AG10803 (cell line): ENCODE results near the gene AHNAK.

Experiments used
- DNase-seq: peaks from one replicate; pipeline ENCODE4 v3.0.0; 2010; ENCODE audit warnings: low read depth
- H3K4me3 ChIP-seq: 2 replicates; pipeline ENCODE4 v1.5.1; 2011; ENCODE audit warnings: mild to moderate bottlenecking, low read length, control low read depth
- TF ChIP-seq, protein P1 (sequence below): conservative IDR thresholded peaks from 2 replicates; pipeline ENCODE4 v1.5.1; 2011; ENCODE audit warnings: mild to moderate bottlenecking, low read length, control low read depth, inconsistent platforms

AHNAK gene

DNA sequence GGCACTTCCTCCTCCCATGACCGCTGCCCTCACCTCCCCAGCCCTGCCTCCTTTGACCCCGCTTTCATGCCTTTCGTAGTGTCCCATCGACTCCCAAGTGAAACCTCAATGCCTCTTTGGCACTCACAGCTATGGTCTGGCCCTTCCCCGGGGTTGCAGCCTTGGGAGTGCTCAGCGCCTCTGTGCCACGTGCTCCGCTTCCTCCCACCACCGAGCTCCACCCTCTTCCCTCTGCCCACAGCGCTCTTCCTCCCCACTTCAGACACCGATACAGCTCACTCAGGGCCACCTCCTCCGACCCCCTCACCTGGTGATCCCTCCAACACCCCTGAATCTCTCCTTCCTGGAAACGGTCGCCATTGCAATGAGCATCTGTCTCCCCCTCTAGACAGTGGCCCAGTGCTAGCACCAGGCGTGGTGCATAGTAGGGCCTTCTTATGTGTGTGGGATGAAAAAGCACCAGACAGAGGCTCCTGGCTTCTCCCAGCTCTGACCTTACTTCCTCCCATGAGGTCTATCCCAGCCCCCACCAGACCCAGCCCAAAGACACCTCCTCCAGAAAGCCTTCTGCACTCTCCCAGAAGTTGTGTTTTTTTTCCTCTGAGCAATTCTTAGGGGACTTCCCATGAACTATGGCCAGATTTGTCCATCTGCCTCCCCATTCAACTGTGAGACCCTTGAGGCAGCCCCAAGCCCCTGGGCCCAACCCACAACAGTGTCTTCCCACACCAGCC, 144.2 kb downstream of the AHNAK start:
- TF ChIP-seq, protein P1, sequence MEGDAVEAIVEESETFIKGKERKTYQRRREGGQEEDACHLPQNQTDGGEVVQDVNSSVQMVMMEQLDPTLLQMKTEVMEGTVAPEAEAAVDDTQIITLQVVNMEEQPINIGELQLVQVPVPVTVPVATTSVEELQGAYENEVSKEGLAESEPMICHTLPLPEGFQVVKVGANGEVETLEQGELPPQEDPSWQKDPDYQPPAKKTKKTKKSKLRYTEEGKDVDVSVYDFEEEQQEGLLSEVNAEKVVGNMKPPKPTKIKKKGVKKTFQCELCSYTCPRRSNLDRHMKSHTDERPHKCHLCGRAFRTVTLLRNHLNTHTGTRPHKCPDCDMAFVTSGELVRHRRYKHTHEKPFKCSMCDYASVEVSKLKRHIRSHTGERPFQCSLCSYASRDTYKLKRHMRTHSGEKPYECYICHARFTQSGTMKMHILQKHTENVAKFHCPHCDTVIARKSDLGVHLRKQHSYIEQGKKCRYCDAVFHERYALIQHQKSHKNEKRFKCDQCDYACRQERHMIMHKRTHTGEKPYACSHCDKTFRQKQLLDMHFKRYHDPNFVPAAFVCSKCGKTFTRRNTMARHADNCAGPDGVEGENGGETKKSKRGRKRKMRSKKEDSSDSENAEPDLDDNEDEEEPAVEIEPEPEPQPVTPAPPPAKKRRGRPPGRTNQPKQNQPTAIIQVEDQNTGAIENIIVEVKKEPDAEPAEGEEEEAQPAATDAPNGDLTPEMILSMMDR: no peak
- DNase-seq: peak; percentile 45
- peak overlapping the region; percentile 17 for H3K4me3 ChIP-seq

DNA sequence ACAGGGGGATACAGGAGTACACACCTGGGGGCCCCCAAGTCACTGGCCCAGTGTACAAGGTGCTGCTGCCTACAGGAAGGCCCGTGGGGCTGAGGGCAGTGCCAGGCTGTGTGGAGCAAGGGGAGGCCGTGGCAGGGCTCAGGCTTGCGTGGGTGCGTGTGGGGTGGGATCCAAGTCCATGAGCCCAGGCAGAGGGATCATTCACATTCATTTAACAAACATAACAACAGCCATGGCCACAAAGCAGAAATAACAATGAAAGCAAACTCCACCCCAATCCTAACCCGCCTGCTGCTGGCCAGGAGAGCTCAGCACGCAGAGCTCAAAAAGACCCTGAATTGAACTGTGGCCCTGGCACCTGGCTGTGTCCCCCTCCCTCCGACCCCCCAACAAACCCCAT, 144.8 kb downstream of the AHNAK start:
- no peak for DNase-seq
- TF ChIP-seq, protein P1: no peak
- peak overlapping the region; percentile 17 for H3K4me3 ChIP-seq

DNA sequence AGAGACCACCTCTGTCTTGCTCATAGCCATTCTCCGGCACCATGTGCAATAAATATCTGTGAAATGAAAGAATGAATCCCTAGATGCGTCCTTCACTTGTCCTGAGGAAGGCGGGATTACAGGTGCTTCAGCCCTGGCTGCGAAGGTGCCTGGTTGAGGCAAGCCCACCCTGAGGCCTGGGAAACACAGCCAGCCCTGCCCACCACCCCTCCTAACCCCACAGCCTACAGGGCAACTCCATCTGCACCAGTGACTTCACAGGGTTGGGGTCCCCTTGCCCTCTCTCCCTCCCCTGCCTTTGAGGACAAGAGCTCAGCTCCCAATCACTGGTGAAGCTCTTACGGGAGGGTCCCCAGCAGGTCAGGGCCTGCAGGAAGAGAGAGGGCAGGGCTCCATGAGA, 145.2 kb downstream of the AHNAK start:
- no peak overlapping the region for H3K4me3 ChIP-seq
- DNase-seq: no peak
- TF ChIP-seq, protein P1: no peak

DNA sequence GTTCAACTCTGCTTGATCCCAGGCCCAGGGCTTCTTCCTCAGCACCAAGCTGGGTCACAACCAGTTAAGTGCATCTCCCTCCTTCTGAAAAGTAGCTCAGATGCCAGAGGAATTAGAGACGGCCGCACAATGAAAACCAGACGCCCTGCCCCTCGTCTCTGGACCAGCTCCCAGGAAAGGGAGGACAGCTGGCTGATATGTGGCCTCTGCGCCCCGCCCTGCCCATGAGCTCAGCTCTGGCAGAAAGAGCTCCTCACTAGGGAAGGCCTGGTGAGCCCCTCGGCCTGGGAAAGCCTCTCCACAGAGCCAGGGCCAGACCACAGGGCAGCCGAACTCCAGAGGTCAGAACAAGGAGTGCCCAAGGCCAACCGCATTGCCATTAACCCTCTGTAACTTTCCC, 145.8 kb downstream of the AHNAK start:
- peak; percentile 93 for DNase-seq
- H3K4me3 ChIP-seq: no peak overlapping the region
- TF ChIP-seq, protein P1: no peak

DNA sequence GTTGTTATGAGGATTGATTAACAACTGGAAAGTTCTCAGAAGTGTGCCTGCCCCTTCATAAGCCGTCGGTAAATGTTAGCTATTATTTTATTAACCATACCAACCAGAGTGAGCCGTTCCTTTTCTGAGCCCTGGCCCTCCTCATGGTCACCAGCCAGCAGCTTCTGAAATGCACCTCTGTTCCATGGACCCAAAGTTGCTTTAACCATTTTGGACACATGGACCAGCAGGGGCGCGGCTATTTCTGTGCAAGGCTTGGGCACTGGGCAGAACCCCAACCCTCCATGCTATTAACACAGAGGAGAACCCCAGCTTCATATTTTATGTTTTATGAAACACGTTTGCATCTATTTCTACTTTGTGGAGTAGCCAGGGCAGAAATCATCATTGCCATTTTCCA, 146.3 kb downstream of the AHNAK start:
- TF ChIP-seq, protein P1: 0 out of 2 replicates have a peak, but pooled peaks have one; percentile 7
- DNase-seq: no peak
- H3K4me3 ChIP-seq: no peak overlapping the region

DNA sequence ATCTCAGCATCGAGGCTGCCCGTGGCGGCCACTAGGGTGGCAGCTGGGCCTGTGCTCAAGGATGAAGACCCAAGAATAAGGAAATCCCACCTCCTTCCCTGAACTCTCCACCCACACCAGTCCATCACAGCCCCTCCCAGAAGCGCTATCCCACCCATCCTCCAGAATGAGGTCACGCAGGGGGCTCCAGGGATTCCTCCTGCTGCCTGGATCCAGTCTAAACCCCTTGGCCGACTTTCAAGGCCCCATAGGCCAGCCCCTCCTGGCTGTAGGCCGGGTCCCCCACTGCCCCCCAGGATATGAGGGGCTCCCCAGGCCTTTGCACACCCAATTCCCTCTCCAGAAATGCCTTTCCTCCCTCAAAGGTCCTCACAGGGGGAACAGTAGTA, 146.7 kb downstream of the AHNAK start:
- no peak overlapping the region for H3K4me3 ChIP-seq
- DNase-seq: no peak
- TF ChIP-seq, protein P1: 0 out of 2 replicates have a peak, but pooled peaks have one; percentile 5

DNA sequence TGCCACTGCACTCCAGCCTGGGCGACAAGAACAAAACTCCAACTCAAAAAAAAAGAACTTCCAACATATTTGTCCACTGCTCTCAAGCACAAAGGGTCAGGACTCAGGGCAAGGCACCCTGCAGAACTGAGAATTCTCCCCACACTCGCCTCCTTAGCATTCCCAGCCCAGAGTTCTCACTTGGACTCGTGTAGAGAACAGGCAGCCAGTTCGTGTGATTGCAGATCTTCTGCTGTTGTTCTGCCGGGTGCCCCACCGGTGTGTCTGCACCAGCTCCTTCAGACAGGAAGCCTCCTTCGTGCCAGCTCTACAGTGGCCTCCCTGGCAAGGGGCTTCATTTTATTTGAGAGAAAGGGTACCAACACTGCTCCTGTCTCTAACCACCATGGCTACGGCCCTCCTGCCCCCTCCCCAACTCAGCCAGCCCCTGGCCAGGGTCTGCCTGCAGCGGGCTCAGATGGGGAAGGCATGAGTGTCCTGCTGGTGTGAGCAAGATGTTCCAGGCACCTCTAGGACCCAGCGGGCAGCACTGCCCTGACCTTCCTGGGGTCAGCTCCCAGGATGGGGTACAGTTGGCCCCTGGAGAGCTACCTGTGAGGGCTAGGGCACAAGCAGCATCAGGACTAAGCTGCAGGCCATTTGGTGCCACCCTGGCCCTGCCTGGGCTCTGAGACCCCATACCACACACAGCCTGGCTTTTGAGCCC, 147.3 kb downstream of the AHNAK start:
- DNase-seq: no peak
- H3K4me3 ChIP-seq: no peak overlapping the region
- TF ChIP-seq, protein P1: no peak
